ENCODE data around the gene TTLL1. TPM values are rescaled to one million over a fixed set of nuclear protein-coding genes. Genes with fewer than 3 reads are reported as not detected.
A peak's percentile ranks its signal among the peaks of the same experiment; 100 is the strongest.
"Not testable (repeated sequence)": the region's sequence is repeated elsewhere in the genome, so short reads cannot be mapped to it uniquely, and the experiment has no call there.

TTLL1 gene
- total and polyA plus RNA-seq, 4 donors = 21.6 to 33.6 (median 29.4) TPM

- H3K9me3 ChIP-seq (ENCODE audit: control insufficient read depth, insufficient read depth, low read length) = no peaks in the 10 kb centered on the region
- DNase-seq (ENCODE audit: low read depth in 4 of 6, low spot score in 6 of 6) = no peak
- no peak overlapping the region for H3K4me3 ChIP-seq (ENCODE audit: low read depth, low read length)
- no peaks in the 10 kb centered on the region for H3K36me3 ChIP-seq (ENCODE audit: control insufficient read depth, insufficient read depth, low read length)
- H3K4me1 ChIP-seq (ENCODE audit: control insufficient read depth, insufficient read depth, low read length) = peaks cover 40% of the 10 kb centered on the region
- H3K27me3 ChIP-seq (ENCODE audit: control insufficient read depth, insufficient read depth, low read length) = no peaks in the 10 kb centered on the region
- 56% methylated on average over 3 of the region's 6 CpGs for WGBS (ENCODE audit: insufficient coverage)
- no peak overlapping the region for H3K27ac ChIP-seq (ENCODE audit: low read depth, low read length)
Measured at GRCh38 chr22:42997582-42998090, 91.6 kb downstream of the TTLL1 start.

- no peak overlapping the region for H3K4me3 ChIP-seq (ENCODE audit: low read depth, low read length)
- WGBS (ENCODE audit: insufficient coverage) = 79% methylated on average over 5 of the region's 10 CpGs
- H3K9me3 ChIP-seq (ENCODE audit: control insufficient read depth, insufficient read depth, low read length) = no peaks in the 10 kb centered on the region
- H3K27me3 ChIP-seq (ENCODE audit: control insufficient read depth, insufficient read depth, low read length) = no peaks in the 10 kb centered on the region
- H3K4me1 ChIP-seq (ENCODE audit: control insufficient read depth, insufficient read depth, low read length) = peaks cover 36% of the 10 kb centered on the region
- no peak for DNase-seq (ENCODE audit: low read depth in 4 of 6, low spot score in 6 of 6)
- no peak overlapping the region for H3K27ac ChIP-seq (ENCODE audit: low read depth, low read length)
- no peaks in the 10 kb centered on the region for H3K36me3 ChIP-seq (ENCODE audit: control insufficient read depth, insufficient read depth, low read length)
Measured at GRCh38 chr22:42996646-42997365, 92.4 kb downstream of the TTLL1 start.

- H3K4me3 ChIP-seq (ENCODE audit: low read depth, low read length) = not testable (repeated sequence)
- H3K27ac ChIP-seq (ENCODE audit: low read depth, low read length) = peak overlapping the region; percentile 62
Measured at GRCh38 chr22:42995654-42996053, 93.5 kb downstream of the TTLL1 start.

GRCh38 chr22:42994917-42995562, 94.2 kb downstream of the TTLL1 start:
- WGBS (ENCODE audit: insufficient coverage) = 28% methylated on average over 7 of the region's 9 CpGs
- H3K27me3 ChIP-seq (ENCODE audit: control insufficient read depth, insufficient read depth, low read length) = no peaks in the 10 kb centered on the region
- no peaks in the 10 kb centered on the region for H3K36me3 ChIP-seq (ENCODE audit: control insufficient read depth, insufficient read depth, low read length)
- no peak overlapping the region for H3K4me3 ChIP-seq (ENCODE audit: low read depth, low read length)
- H3K27ac ChIP-seq (ENCODE audit: low read depth, low read length) = peak overlapping the region; percentile 62
- peaks cover 21% of the 10 kb centered on the region for H3K4me1 ChIP-seq (ENCODE audit: control insufficient read depth, insufficient read depth, low read length)
- no peaks in the 10 kb centered on the region for H3K9me3 ChIP-seq (ENCODE audit: control insufficient read depth, insufficient read depth, low read length)
- peak in 1 of 6 donors; percentile 63 for DNase-seq (ENCODE audit: low read depth in 4 of 6, low spot score in 6 of 6)

More at GRCh38 chr22:42995654-42996053, 93.5 kb downstream of the TTLL1 start:
- not testable (repeated sequence) for H3K36me3 ChIP-seq (ENCODE audit: control insufficient read depth, insufficient read depth, low read length); DNase-seq (ENCODE audit: low read depth in 4 of 6, low spot score in 6 of 6); H3K27me3 ChIP-seq (ENCODE audit: control insufficient read depth, insufficient read depth, low read length); H3K9me3 ChIP-seq (ENCODE audit: control insufficient read depth, insufficient read depth, low read length)
- WGBS (ENCODE audit: insufficient coverage) = 72% methylated on average over 4 of the region's 7 CpGs
- H3K4me1 ChIP-seq (ENCODE audit: control insufficient read depth, insufficient read depth, low read length) = peaks cover 25% of the 10 kb centered on the region

GRCh38 chr22:42994276-42994916, 94.8 kb downstream of the TTLL1 start:
- Histone ChIP-seq H3K4me1 (ENCODE audit: control insufficient read depth, insufficient read depth, low read length) (peaks cover 19% of the 10 kb centered on the region), H3K27ac (ENCODE audit: low read depth, low read length) (peak overlapping the region; percentile 62), H3K36me3 (ENCODE audit: control insufficient read depth, insufficient read depth, low read length) (no peaks in the 10 kb centered on the region), H3K9me3 (ENCODE audit: control insufficient read depth, insufficient read depth, low read length) (no peaks in the 10 kb centered on the region), H3K27me3 (ENCODE audit: control insufficient read depth, insufficient read depth, low read length) (no peaks in the 10 kb centered on the region), H3K4me3 (ENCODE audit: low read depth, low read length) (no peak overlapping the region)
- no peak for DNase-seq (ENCODE audit: low read depth in 4 of 6, low spot score in 6 of 6)
- WGBS (ENCODE audit: insufficient coverage) = 94% methylated on average over 9 of the region's 12 CpGs

- Histone ChIP-seq H3K9me3 (ENCODE audit: control insufficient read depth, insufficient read depth, low read length) (no peaks in the 10 kb centered on the region), H3K4me3 (ENCODE audit: low read depth, low read length) (no peak overlapping the region), H3K36me3 (ENCODE audit: control insufficient read depth, insufficient read depth, low read length) (no peaks in the 10 kb centered on the region), H3K27ac (ENCODE audit: low read depth, low read length) (no peak overlapping the region), H3K4me1 (ENCODE audit: control insufficient read depth, insufficient read depth, low read length) (peaks cover 17% of the 10 kb centered on the region), H3K27me3 (ENCODE audit: control insufficient read depth, insufficient read depth, low read length) (no peaks in the 10 kb centered on the region)
- DNase-seq (ENCODE audit: low read depth in 4 of 6, low spot score in 6 of 6) = no peak
- 92% methylated on average over 11 of the region's 12 CpGs for WGBS (ENCODE audit: insufficient coverage)
Measured at GRCh38 chr22:42993651-42994275, 95.4 kb downstream of the TTLL1 start.

GRCh38 chr22:42992886-42993479, 96.2 kb downstream of the TTLL1 start:
- H3K4me1 ChIP-seq (ENCODE audit: control insufficient read depth, insufficient read depth, low read length) = peaks cover 16% of the 10 kb centered on the region
- no peaks in the 10 kb centered on the region for H3K36me3 ChIP-seq (ENCODE audit: control insufficient read depth, insufficient read depth, low read length)
- no peak for DNase-seq (ENCODE audit: low read depth in 4 of 6, low spot score in 6 of 6)
- H3K9me3 ChIP-seq (ENCODE audit: control insufficient read depth, insufficient read depth, low read length) = no peaks in the 10 kb centered on the region
- H3K27ac ChIP-seq (ENCODE audit: low read depth, low read length) = no peak overlapping the region
- no peaks in the 10 kb centered on the region for H3K27me3 ChIP-seq (ENCODE audit: control insufficient read depth, insufficient read depth, low read length)
- no peak overlapping the region for H3K4me3 ChIP-seq (ENCODE audit: low read depth, low read length)
- WGBS (ENCODE audit: insufficient coverage) = 92% methylated on average over 2 of the region's 9 CpGs

- DNase-seq (ENCODE audit: low read depth in 4 of 6, low spot score in 6 of 6) = no peak
- Histone ChIP-seq H3K27ac (ENCODE audit: low read depth, low read length) (no peak overlapping the region), H3K27me3 (ENCODE audit: control insufficient read depth, insufficient read depth, low read length) (no peaks in the 10 kb centered on the region), H3K4me1 (ENCODE audit: control insufficient read depth, insufficient read depth, low read length) (peaks cover 16% of the 10 kb centered on the region), H3K36me3 (ENCODE audit: control insufficient read depth, insufficient read depth, low read length) (no peaks in the 10 kb centered on the region), H3K9me3 (ENCODE audit: control insufficient read depth, insufficient read depth, low read length) (no peaks in the 10 kb centered on the region), H3K4me3 (ENCODE audit: low read depth, low read length) (no peak overlapping the region)
- no CpG with 5 or more reads among the region's 3 CpGs for WGBS (ENCODE audit: insufficient coverage)
Measured at GRCh38 chr22:42992092-42992491, 97.1 kb downstream of the TTLL1 start.

GRCh38 chr22:42991010-42991651, 98.1 kb downstream of the TTLL1 start:
- Histone ChIP-seq H3K27me3 (ENCODE audit: control insufficient read depth, insufficient read depth, low read length) (no peaks in the 10 kb centered on the region), H3K27ac (ENCODE audit: low read depth, low read length) (no peak overlapping the region), H3K9me3 (ENCODE audit: control insufficient read depth, insufficient read depth, low read length) (no peaks in the 10 kb centered on the region), H3K4me1 (ENCODE audit: control insufficient read depth, insufficient read depth, low read length) (peaks cover 20% of the 10 kb centered on the region), H3K36me3 (ENCODE audit: control insufficient read depth, insufficient read depth, low read length) (no peaks in the 10 kb centered on the region), H3K4me3 (ENCODE audit: low read depth, low read length) (no peak overlapping the region)
- DNase-seq (ENCODE audit: low read depth in 4 of 6, low spot score in 6 of 6) = no peak
- 0% methylated on average over 1 of the region's 5 CpGs for WGBS (ENCODE audit: insufficient coverage)
